C4-2B (cell line): ENCODE measurements around the gene TFB1M.

Experiments used
- CTCF ChIP-seq: fragments of 450-650 bp; conservative IDR thresholded peaks from 2 replicates; pipeline ENCODE4 v1.5.1; 2017; ENCODE audit warnings: mild to moderate bottlenecking
- ZFX ChIP-seq: fragments of 450-650 bp; IDR thresholded peaks from 2 replicates; pipeline ENCODE4 v1.6.1; 2017

- TF ChIP-seq CTCF (no peak), ZFX (no peak)
Measured at GRCh38 chr6:155274533-155274932, 39.8 kb downstream of the TFB1M start.
